CD4-positive, alpha-beta T cell treated with Interleukin-4 for 1 hour (primary cell): ENCODE data around the gene SLC6A7.
"Not testable (repeated sequence)": the region's sequence is repeated elsewhere in the genome, so short reads cannot be mapped to it uniquely, and the experiment has no call there.

Source experiments
- DNase-seq, 2 donors: peaks; one replicate each; pipeline ENCODE4 v3.0.0-alpha.2; 2020 to 2022

SLC6A7 gene

GRCh38 chr5:150245111-150245789, 55.4 kb downstream of the SLC6A7 start:
- DNase-seq: no peak

- DNase-seq: no peak
These were observed 55.9 kb downstream of the SLC6A7 start for GRCh38 chr5:150245808-150246207.

GRCh38 chr5:150246429-150246828, 56.6 kb downstream of the SLC6A7 start:
- no peak for DNase-seq

- DNase-seq: no peak
These were observed 57.0 kb downstream of the SLC6A7 start for GRCh38 chr5:150246835-150247234.

GRCh38 chr5:150247726-150248125, 57.9 kb downstream of the SLC6A7 start:
- DNase-seq: no peak

- DNase-seq: not testable (repeated sequence)
These were observed 58.6 kb downstream of the SLC6A7 start for GRCh38 chr5:150248493-150248892.

- no peak for DNase-seq
These were observed 59.1 kb downstream of the SLC6A7 start for GRCh38 chr5:150248946-150249345.

GRCh38 chr5:150249744-150250143, 59.9 kb downstream of the SLC6A7 start:
- DNase-seq: no peak

GRCh38 chr5:150251504-150251903, 61.6 kb downstream of the SLC6A7 start:
- DNase-seq: no peak

- DNase-seq: no peak
These were observed 62.6 kb downstream of the SLC6A7 start for GRCh38 chr5:150252489-150252888.

- DNase-seq: no peak
These were observed 63.8 kb downstream of the SLC6A7 start for GRCh38 chr5:150253416-150254208.

GRCh38 chr5:150254363-150254762, 64.5 kb downstream of the SLC6A7 start:
- DNase-seq: no peak

- no peak for DNase-seq
These were observed 64.9 kb downstream of the SLC6A7 start for GRCh38 chr5:150254774-150255173.

- DNase-seq: no peak
These were observed 66.0 kb downstream of the SLC6A7 start for GRCh38 chr5:150255659-150256409.

- no peak for DNase-seq
These were observed 66.7 kb downstream of the SLC6A7 start for GRCh38 chr5:150256410-150257064.

- no peak for DNase-seq
These were observed 67.6 kb downstream of the SLC6A7 start for GRCh38 chr5:150257424-150257823.

- DNase-seq: no peak
These were observed 68.3 kb downstream of the SLC6A7 start for GRCh38 chr5:150258130-150258529.
